ENCODE results near the gene NCKAP1. TPM values are rescaled to one million over a fixed set of nuclear protein-coding genes. Genes with fewer than 3 reads are reported as not detected.

Gene NCKAP1
- total RNA-seq, 1 experiment from 2014 or later: 115 TPM

DNA sequence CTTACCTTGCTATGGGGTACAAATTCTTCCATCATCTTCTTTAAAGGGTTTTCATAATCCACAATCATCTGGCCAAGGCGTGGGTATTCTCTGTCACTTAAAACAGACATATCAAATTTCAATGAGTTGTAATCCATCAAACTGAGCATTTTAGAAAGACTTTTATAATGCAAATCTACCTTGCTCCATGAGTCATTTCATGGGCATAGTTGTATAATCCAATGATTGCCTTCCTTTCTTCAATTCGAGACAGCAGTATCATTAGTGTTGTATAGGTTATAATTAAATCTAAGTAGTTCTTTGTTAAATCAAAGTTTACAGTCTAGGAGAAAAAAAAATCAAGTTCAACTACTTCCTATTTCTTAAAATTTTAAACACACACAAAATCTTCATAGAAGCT, 36.3 kb downstream of the NCKAP1 start:
- Histone ChIP-seq H3K9ac (ENCODE audit: low read length) (no peak overlapping the region), H3K27me3 (ENCODE audit: insufficient read depth, low read length) (no peaks in the 10 kb centered on the region), H3K4me3 (replicated peaks in 1 of 2; ENCODE audit: low read depth in 1 of 2, low read length in 2 of 2) (no peak overlapping the region), H3K36me3 (ENCODE audit: control insufficient read depth in 1 of 2, insufficient read depth in 2 of 2, low read length in 2 of 2) (peaks cover 3 to 22% of the 10 kb centered on the region in 2 experiments; a peak in 3 of 4 replicates), H3K4me1 (ENCODE audit: control insufficient read depth in 1 of 2, insufficient read depth in 2 of 2, low read length in 2 of 2) (no peaks in the 10 kb centered on the region), H3K79me2 (ENCODE audit: insufficient read depth, low read length) (peaks cover 80% of the 10 kb centered on the region), H3K27ac (ENCODE audit: low read depth, low read length) (no peak overlapping the region), H4K20me1 (ENCODE audit: insufficient read depth) (peaks cover 13% of the 10 kb centered on the region; the same call in 1 of the 2 replicates), H3K9me2 (ENCODE audit: insufficient read depth) (no peaks in the 10 kb centered on the region), H3K4me2 (ENCODE audit: low read length) (no peak overlapping the region), H2AFZ (ENCODE audit: low read depth, low read length, poor library complexity, severe bottlenecking) (no peak overlapping the region), H3K9me3 (ENCODE audit: control insufficient read depth in 1 of 2, insufficient read depth in 1 of 2, low read depth in 1 of 2, low read length in 2 of 2) (no peaks in the 10 kb centered on the region)
- no TSS peak for BruUV-seq (replicated peaks)
- TF ChIP-seq, protein P1, sequence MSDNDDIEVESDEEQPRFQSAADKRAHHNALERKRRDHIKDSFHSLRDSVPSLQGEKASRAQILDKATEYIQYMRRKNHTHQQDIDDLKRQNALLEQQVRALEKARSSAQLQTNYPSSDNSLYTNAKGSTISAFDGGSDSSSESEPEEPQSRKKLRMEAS (IDR thresholded peaks at IDR 0.05): no peak
- TF ChIP-seq YY1 (IDR thresholded peaks at IDR 0.05; ENCODE audit: extremely low read depth, insufficient replicate concordance, low read depth, low read length) (no peak), ZNF274 (IDR thresholded peaks at IDR 0.05; ENCODE audit: low read depth, low read length) (no peak), RAD21 (IDR thresholded peaks at IDR 0.05; ENCODE audit: low read depth) (no peak), POLR2AphosphoS5 (IDR thresholded peaks at IDR 0.05; ENCODE audit: low read depth, low read length) (no peak), SP1 (IDR thresholded peaks at IDR 0.05; ENCODE audit: low read depth) (no peak), SIN3A (IDR thresholded peaks at IDR 0.05; ENCODE audit: low read depth) (no peak), CBX3 (IDR thresholded peaks at IDR 0.05; ENCODE audit: low read depth) (no peak), EZH2phosphoT487 (IDR thresholded peaks at IDR 0.05; ENCODE audit: borderline replicate concordance) (no peak)
- intact Hi-C loops (cut with micrococcal nuclease): no loop called here
- ChIA-PET RAD21 (ENCODE audit: low non-redundant PET in 1 of 2, low total read pairs in 2 of 2, uncharacterized antibody in 2 of 2, unreplicated experiment in 2 of 2) (no interaction called here), POLR2A (no interaction called here), CTCF (interaction anchor here (1.5 kb wide), 1 partner anchor 22 kb away, joined by 3 read pairs; no protein-coding TSS in a partner anchor)
- DNase-seq (ENCODE audit: low read depth, low spot score) (no peak), ATAC-seq (no peak)

DNA sequence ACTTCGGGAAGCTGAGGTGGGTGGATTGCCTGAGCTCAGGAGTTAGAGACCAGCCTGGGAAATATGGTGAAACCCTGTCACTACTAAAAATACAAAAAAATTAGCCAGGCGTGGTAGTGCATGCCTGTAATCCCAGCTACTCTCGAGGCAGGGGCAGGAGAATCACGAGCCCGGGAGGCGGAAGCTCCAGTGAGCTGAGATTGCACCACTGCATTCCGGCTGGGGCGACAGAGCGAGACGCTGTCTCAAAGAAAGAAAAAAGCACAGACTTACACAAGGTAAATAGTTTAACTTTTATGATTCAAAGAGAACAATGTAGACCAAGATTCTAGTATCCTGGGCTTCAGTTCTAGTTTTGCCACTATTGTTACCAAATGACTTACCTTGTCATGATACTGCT, 37.4 kb downstream of the NCKAP1 start:
- H4K20me1 ChIP-seq (ENCODE audit: insufficient read depth): peaks cover 13% of the 10 kb centered on the region; the same call in 1 of the 2 replicates
- RAD21 ChIA-PET (ENCODE audit: low non-redundant PET in 1 of 2, low total read pairs in 2 of 2, uncharacterized antibody in 2 of 2, unreplicated experiment in 2 of 2): no interaction called here
- CTCF ChIA-PET: no interaction called here

More for the DNA sequence above, 37.4 kb downstream of the NCKAP1 start:
- Histone ChIP-seq H3K9me3 (ENCODE audit: control insufficient read depth in 1 of 2, insufficient read depth in 1 of 2, low read depth in 1 of 2, low read length in 2 of 2) (no peaks in the 10 kb centered on the region), H3K4me3 (replicated peaks in 1 of 2; ENCODE audit: low read depth in 1 of 2, low read length in 2 of 2) (no peak overlapping the region), H3K4me1 (ENCODE audit: control insufficient read depth in 1 of 2, insufficient read depth in 2 of 2, low read length in 2 of 2) (no peaks in the 10 kb centered on the region), H3K4me2 (ENCODE audit: low read length) (no peak overlapping the region), H3K79me2 (ENCODE audit: insufficient read depth, low read length) (peaks cover 69% of the 10 kb centered on the region), H3K9ac (ENCODE audit: low read length) (no peak overlapping the region), H3K9me2 (ENCODE audit: insufficient read depth) (no peaks in the 10 kb centered on the region), H3K27me3 (ENCODE audit: insufficient read depth, low read length) (no peaks in the 10 kb centered on the region), H2AFZ (ENCODE audit: low read depth, low read length, poor library complexity, severe bottlenecking) (no peak overlapping the region), H3K27ac (ENCODE audit: low read depth, low read length) (no peak overlapping the region), H3K36me3 (ENCODE audit: control insufficient read depth in 1 of 2, insufficient read depth in 2 of 2, low read length in 2 of 2) (peaks cover 5 to 22% of the 10 kb centered on the region in 2 experiments; a peak in 3 of 4 replicates)
- POLR2A ChIA-PET: no interaction called here
- BruUV-seq (replicated peaks): no TSS peak
- intact Hi-C loops (cut with micrococcal nuclease): no loop called here
- DNase-seq (ENCODE audit: low read depth, low spot score) (no peak), ATAC-seq (no peak)
- TF ChIP-seq TCF7L2 (IDR thresholded peaks at IDR 0.05; ENCODE audit: borderline replicate concordance, extremely low read depth, insufficient read depth, insufficient read length) (no peak), ZFX (IDR thresholded peaks at IDR 0.05) (no peak), RAD21 (IDR thresholded peaks at IDR 0.05; ENCODE audit: low read depth) (no peak), CBX3 (IDR thresholded peaks at IDR 0.05; ENCODE audit: low read depth) (no peak), YY1 (IDR thresholded peaks at IDR 0.05; ENCODE audit: extremely low read depth, insufficient replicate concordance, low read depth, low read length) (no peak), EZH2phosphoT487 (IDR thresholded peaks at IDR 0.05; ENCODE audit: borderline replicate concordance) (no peak), JUND (IDR thresholded peaks at IDR 0.05) (no peak), ELF1 (IDR thresholded peaks at IDR 0.05; ENCODE audit: borderline replicate concordance, low read depth) (no peak), SP1 (IDR thresholded peaks at IDR 0.05; ENCODE audit: low read depth) (no peak), ZNF274 (IDR thresholded peaks at IDR 0.05; ENCODE audit: low read depth, low read length) (no peak), SRF (IDR thresholded peaks at IDR 0.05; ENCODE audit: low read depth) (no peak), EZH2 (IDR thresholded peaks at IDR 0.05) (no peak), SIN3A (IDR thresholded peaks at IDR 0.05; ENCODE audit: low read depth) (no peak)
- TF ChIP-seq, protein P2, sequence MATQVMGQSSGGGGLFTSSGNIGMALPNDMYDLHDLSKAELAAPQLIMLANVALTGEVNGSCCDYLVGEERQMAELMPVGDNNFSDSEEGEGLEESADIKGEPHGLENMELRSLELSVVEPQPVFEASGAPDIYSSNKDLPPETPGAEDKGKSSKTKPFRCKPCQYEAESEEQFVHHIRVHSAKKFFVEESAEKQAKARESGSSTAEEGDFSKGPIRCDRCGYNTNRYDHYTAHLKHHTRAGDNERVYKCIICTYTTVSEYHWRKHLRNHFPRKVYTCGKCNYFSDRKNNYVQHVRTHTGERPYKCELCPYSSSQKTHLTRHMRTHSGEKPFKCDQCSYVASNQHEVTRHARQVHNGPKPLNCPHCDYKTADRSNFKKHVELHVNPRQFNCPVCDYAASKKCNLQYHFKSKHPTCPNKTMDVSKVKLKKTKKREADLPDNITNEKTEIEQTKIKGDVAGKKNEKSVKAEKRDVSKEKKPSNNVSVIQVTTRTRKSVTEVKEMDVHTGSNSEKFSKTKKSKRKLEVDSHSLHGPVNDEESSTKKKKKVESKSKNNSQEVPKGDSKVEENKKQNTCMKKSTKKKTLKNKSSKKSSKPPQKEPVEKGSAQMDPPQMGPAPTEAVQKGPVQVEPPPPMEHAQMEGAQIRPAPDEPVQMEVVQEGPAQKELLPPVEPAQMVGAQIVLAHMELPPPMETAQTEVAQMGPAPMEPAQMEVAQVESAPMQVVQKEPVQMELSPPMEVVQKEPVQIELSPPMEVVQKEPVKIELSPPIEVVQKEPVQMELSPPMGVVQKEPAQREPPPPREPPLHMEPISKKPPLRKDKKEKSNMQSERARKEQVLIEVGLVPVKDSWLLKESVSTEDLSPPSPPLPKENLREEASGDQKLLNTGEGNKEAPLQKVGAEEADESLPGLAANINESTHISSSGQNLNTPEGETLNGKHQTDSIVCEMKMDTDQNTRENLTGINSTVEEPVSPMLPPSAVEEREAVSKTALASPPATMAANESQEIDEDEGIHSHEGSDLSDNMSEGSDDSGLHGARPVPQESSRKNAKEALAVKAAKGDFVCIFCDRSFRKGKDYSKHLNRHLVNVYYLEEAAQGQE (IDR thresholded peaks at IDR 0.05; ENCODE audit: low read depth): no peak
- TF ChIP-seq, protein P1 (IDR thresholded peaks at IDR 0.05): no peak
